Endothelial cell of umbilical vein (primary cell): Measurements from ENCODE around the gene CUX1. TPM values are rescaled to one million over a fixed set of nuclear protein-coding genes. Genes with fewer than 3 reads are reported as not detected.

Experiments
- BruUV-seq: library from RNA; stranded (reverse); fragments of 400-500 nt; replicated peaks from 2 replicates; lab custom pipeline; 2021; lab: Mats Ljungman, UMichigan
- CTCF ChIA-PET: fragments of 300-600, 350-600 bp; sonication (Branson Sonifier 250); formaldehyde crosslinking; loops from one replicate; lab custom pipeline; 2021; ENCODE audit warnings: antibody characterized with exemption, inconsistent platforms; lab: Charles Lee
- POLR2A ChIA-PET: fragments of 300-600, 350-600 bp; sonication (Branson Sonifier 250); formaldehyde crosslinking; loops from one replicate; lab custom pipeline; 2021; ENCODE audit warnings: antibody characterized with exemption, inconsistent platforms; lab: Charles Lee
- DNase-seq: peaks from one replicate; pipeline ENCODE4 v3.0.0-alpha.2; 2011; ENCODE audit warnings: low read depth, low spot score
- FAIRE-seq: peaks from 2 replicates; lab custom pipeline; 2011; peaks lifted over from hg19 to GRCh38; lab: Jason Lieb, UNC
- H2AFZ ChIP-seq: 2 replicates; pipeline ENCODE4 v1.6.0; 2012; ENCODE audit warnings: low read depth, low read length, control low read depth, inconsistent platforms
- H3K27ac ChIP-seq: 2 replicates; pipeline ENCODE4 v1.5.1; 2011; ENCODE audit warnings: low read depth, mild to moderate bottlenecking, control low read depth, low read length, moderate library complexity; ENCODE audit not compliant: insufficient read depth
- H3K27me3 ChIP-seq, 2 experiments: 2 replicates each; pipeline versions ENCODE4 v1.6.0 to v1.6.1; 2011; ENCODE audit warnings: low read length in 2 of 2, mixed read lengths in 1 of 2; ENCODE audit not compliant: control insufficient read depth in 2 of 2, insufficient read depth in 2 of 2
- H3K36me3 ChIP-seq, 2 experiments: 2 replicates in 1 of 2; 3 replicates in 1 of 2; pipeline ENCODE4 v1.5.1; 2011; ENCODE audit warnings: low read length in 2 of 2, mild to moderate bottlenecking in 1 of 2, moderate library complexity in 1 of 2; ENCODE audit not compliant: control insufficient read depth in 2 of 2, insufficient read depth in 2 of 2; ENCODE audit errors: extremely low read depth in 1 of 2
- H3K4me1 ChIP-seq: 3 replicates; pipeline ENCODE4 v1.5.1; 2011; ENCODE audit warnings: mild to moderate bottlenecking, low read length; ENCODE audit not compliant: control insufficient read depth, insufficient read depth; ENCODE audit errors: extremely low read depth
- H3K4me2 ChIP-seq: 2 replicates; pipeline ENCODE4 v1.6.1; 2011; ENCODE audit warnings: low read length, control low read depth, mixed read lengths; ENCODE audit not compliant: insufficient read depth
- H3K4me3 ChIP-seq, 3 experiments: fragments of 200-600 bp in 1 of 3; sonication (generic), shearing (Covaris generic) in 1 of 3; replicated peaks in 1 of 3; 2 replicates each; pipeline ENCODE4 v1.5.1; 2011 to 2016; ENCODE audit warnings: control low read depth in 3 of 3, low read length in 3 of 3, mild to moderate bottlenecking in 2 of 3, inconsistent platforms in 1 of 3, low read depth in 1 of 3, moderate library complexity in 1 of 3; ENCODE audit not compliant: insufficient read depth in 1 of 3
- H3K79me2 ChIP-seq: 2 replicates; pipeline ENCODE4 v1.6.0; 2012; ENCODE audit warnings: low read length, inconsistent platforms; ENCODE audit not compliant: control insufficient read depth, insufficient read depth
- H3K9ac ChIP-seq: replicated peaks from 2 replicates; pipeline ENCODE3; 2011; ENCODE audit warnings: low read length, control low read depth; ENCODE audit not compliant: insufficient read depth; ENCODE audit errors: extremely low read depth
- H3K9me1 ChIP-seq: replicated peaks from 3 replicates; pipeline ENCODE4 v1.6.0; 2011; ENCODE audit warnings: mild to moderate bottlenecking, low read length; ENCODE audit not compliant: control insufficient read depth, insufficient read depth; ENCODE audit errors: extremely low read depth
- H3K9me3 ChIP-seq: replicated peaks from 2 replicates; pipeline ENCODE4 v1.5.1; 2012; ENCODE audit warnings: low read length, inconsistent platforms; ENCODE audit not compliant: control insufficient read depth, insufficient read depth
- H4K20me1 ChIP-seq: replicated peaks from 2 replicates; pipeline ENCODE3; 2011; ENCODE audit warnings: mild to moderate bottlenecking, low read length; ENCODE audit not compliant: control insufficient read depth, insufficient read depth; ENCODE audit errors: extremely low read depth
- CTCF ChIP-seq, 2 donors: IDR thresholded peaks; 1 replicate in 1 of 2; 2 replicates in 1 of 2; pipeline ENCODE4 v1.5.1; 2011; ENCODE audit warnings: low read length in 2 of 2, mild to moderate bottlenecking in 2 of 2, moderate library complexity in 2 of 2, control low read depth in 1 of 2, inconsistent platforms in 1 of 2, low read depth in 1 of 2; ENCODE audit not compliant: insufficient read depth in 1 of 2; ENCODE audit errors: extremely low read depth in 1 of 2
- EZH2 ChIP-seq: IDR thresholded peaks from 2 replicates; pipeline ENCODE4 v1.6.1; 2012; ENCODE audit warnings: borderline replicate concordance, low read depth, mild to moderate bottlenecking, moderate library complexity, low read length, inconsistent platforms; ENCODE audit not compliant: severe bottlenecking
- FOS ChIP-seq: IDR thresholded peaks from 2 replicates; pipeline ENCODE4 v1.6.1; 2011; ENCODE audit warnings: mild to moderate bottlenecking, low read length, moderate library complexity, borderline replicate concordance; ENCODE audit not compliant: insufficient read depth
- GATA2 ChIP-seq: IDR thresholded peaks from 2 replicates; pipeline ENCODE4 v1.7.0; 2011; ENCODE audit warnings: low read depth, mild to moderate bottlenecking, moderate library complexity, mixed read lengths, low read length; ENCODE audit not compliant: insufficient read length, insufficient read depth
- JUN ChIP-seq: IDR thresholded peaks from 2 replicates; pipeline ENCODE4 v1.6.1; 2011; ENCODE audit warnings: borderline replicate concordance, low read depth; ENCODE audit not compliant: insufficient read length, insufficient read depth
- MYC ChIP-seq: IDR thresholded peaks from one replicate; pipeline ENCODE4 v1.6.1; 2011; ENCODE audit warnings: mild to moderate bottlenecking, low read depth, low read length
- POLR2A ChIP-seq: IDR thresholded peaks from 2 replicates; pipeline ENCODE4 v1.6.1; 2012; ENCODE audit warnings: low read depth, mild to moderate bottlenecking, control low read depth, low read length
- POLR2AphosphoS5 ChIP-seq: IDR thresholded peaks from 2 replicates; pipeline ENCODE4 v1.6.1; 2012; ENCODE audit warnings: low read depth, mild to moderate bottlenecking, control low read depth, low read length, moderate library complexity; ENCODE audit not compliant: insufficient read depth
- dilution Hi-C: fragments of 300-500 bp; cut with MboI; formaldehyde crosslinking; loops from one replicate; pipeline ENCODE4 v1.15.0; 2019; ENCODE audit warnings: low sequenced_read_pairs; ENCODE audit not compliant: extremely low pct_ligation_motif_present
- intact Hi-C: fragments of 100-400 bp; cut with micrococcal nuclease; formaldehyde crosslinking; loops from one replicate; pipeline ENCODE4 v1.10.0; 2022
- polyA plus RNA-seq, 4 experiments: library from polyadenylated mRNA; depleted of rRNA in 3 of 4; stranded (reverse) in 3 of 4; unstranded in 1 of 4; fragments of >200 nt; gene quantifications; 2 replicates each; pipeline versions ENCODE4 v1.2.1 to v1.2.3, GENCODE V29; 2011 to 2012; ENCODE audit warnings: missing spikeins in 1 of 4
- total RNA-seq: library from RNA; stranded (reverse); gene quantifications from 2 replicates; pipeline ENCODE4 v1.2.3, GENCODE V29; 2021
- TF ChIP-seq, protein P1 (sequence below): IDR thresholded peaks from 2 replicates; pipeline ENCODE4 v1.6.1; 2011; ENCODE audit not compliant: insufficient read depth, insufficient read length

Gene CUX1
- total and polyA plus RNA-seq, 2 donors (not counting 3 experiments of a cell fraction or from before 2014, with no cell fraction given), result 13.8 to 49.8 TPM

- Histone ChIP-seq H2AFZ (no peak overlapping the region), H3K27me3 (no peaks in the 10 kb centered on the region), H3K36me3 (no peaks in the 10 kb centered on the region), H4K20me1 (no peaks in the 10 kb centered on the region), H3K9me1 (no peaks in the 10 kb centered on the region), H3K27ac (no peak overlapping the region), H3K9me3 (no peaks in the 10 kb centered on the region), H3K4me2 (no peak overlapping the region), H3K79me2 (no peaks in the 10 kb centered on the region), H3K4me3 (no peak overlapping the region), H3K4me1 (no peaks in the 10 kb centered on the region), H3K9ac (no peak overlapping the region)
- DNase-seq (no peak), FAIRE-seq (no peak)
- BruUV-seq, result no TSS peak
- intact Hi-C loops, result no loop called here
- TF ChIP-seq, protein P1, sequence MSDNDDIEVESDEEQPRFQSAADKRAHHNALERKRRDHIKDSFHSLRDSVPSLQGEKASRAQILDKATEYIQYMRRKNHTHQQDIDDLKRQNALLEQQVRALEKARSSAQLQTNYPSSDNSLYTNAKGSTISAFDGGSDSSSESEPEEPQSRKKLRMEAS, result no peak
- TF ChIP-seq JUN, result no peak
- TF ChIP-seq GATA2, result no peak
- no peak for TF ChIP-seq FOS
- TF ChIP-seq POLR2A, result no peak
- TF ChIP-seq POLR2AphosphoS5, result no peak
- dilution Hi-C loops, result no loop called here
- ChIA-PET POLR2A (interaction anchor here (0.6 kb wide), 1 partner anchor 63 kb away, joined by 5 read pairs; no protein-coding TSS in a partner anchor), CTCF (interaction anchor here (0.9 kb wide), 1 partner anchor 40 kb away, joined by 3 read pairs; no protein-coding TSS in a partner anchor)
Measured at GRCh38 chr7:101960985-101961708, 143.7 kb downstream of the CUX1 start.

DNA sequence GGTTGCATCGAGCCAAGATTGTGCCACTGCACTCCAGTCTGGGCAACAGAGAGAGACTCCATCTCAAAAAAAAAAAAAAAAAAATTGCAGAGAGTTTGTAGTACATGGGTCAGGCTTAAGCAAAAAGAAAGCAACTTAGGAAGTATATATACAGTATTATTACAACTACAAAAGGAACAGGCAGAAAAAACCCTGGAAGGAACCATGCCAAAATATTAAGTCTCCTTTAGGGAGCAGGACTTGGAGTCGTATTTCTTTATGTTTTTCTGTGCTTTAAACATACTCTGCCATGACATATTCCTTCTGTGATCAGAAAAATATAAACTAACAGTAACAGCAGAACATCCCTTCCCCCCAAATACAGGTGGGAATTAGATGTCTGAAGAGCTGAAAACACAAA is 144.4 kb downstream of the CUX1 start:
- Histone ChIP-seq H3K9me3 (no peaks in the 10 kb centered on the region), H4K20me1 (no peaks in the 10 kb centered on the region), H3K4me2 (no peak overlapping the region), H2AFZ (no peak overlapping the region), H3K4me1 (no peaks in the 10 kb centered on the region), H3K79me2 (no peaks in the 10 kb centered on the region), H3K36me3 (no peaks in the 10 kb centered on the region), H3K27ac (no peak overlapping the region), H3K9ac (no peak overlapping the region), H3K27me3 (no peaks in the 10 kb centered on the region), H3K9me1 (no peaks in the 10 kb centered on the region), H3K4me3 (no peak overlapping the region)
- dilution Hi-C loops (no loop called here), intact Hi-C loops (no loop called here)
- ChIA-PET POLR2A (no interaction called here), CTCF (no interaction called here)
- TF ChIP-seq MYC (no peak), JUN (no peak), POLR2AphosphoS5 (no peak), POLR2A (no peak), CTCF (IDR thresholded peaks at IDR 0.05; ENCODE audit: extremely low read depth in 1 of 2, insufficient read depth in 1 of 2, low read depth in 1 of 2, low read length in 2 of 2) (no peak), FOS (no peak), GATA2 (no peak), EZH2 (no peak)
- TF ChIP-seq, protein P1, result no peak
- no peak for DNase-seq
- no TSS peak for BruUV-seq
- FAIRE-seq, result no peak
